Nephron (organoid): ENCODE measurements around the gene RPS6KC1.
"Not testable (repeated sequence)": the region's sequence is repeated elsewhere in the genome, so short reads cannot be mapped to it uniquely, and the experiment has no call there.

Source experiments
- H3K27ac Mint-ChIP-seq, 3 experiments: 2 replicates each; pipeline ENCODE4 v1.8.0; 2020; ENCODE audit warnings: mixed read lengths in 3 of 3, mild to moderate bottlenecking in 2 of 3, moderate library complexity in 1 of 3
- H3K27me3 Mint-ChIP-seq: 2 replicates; pipeline ENCODE4 v1.8.0; 2021; ENCODE audit warnings: low read depth, mild to moderate bottlenecking, moderate library complexity, mixed read lengths
- H3K36me3 Mint-ChIP-seq: 2 replicates; pipeline ENCODE4 v1.8.0; 2020; ENCODE audit warnings: low read depth, mixed read lengths
- H3K4me1 Mint-ChIP-seq: 2 replicates; pipeline ENCODE4 v1.8.0; 2020; ENCODE audit warnings: mixed read lengths
- H3K4me3 Mint-ChIP-seq, 3 experiments: 2 replicates each; pipeline ENCODE4 v1.8.0; 2020; ENCODE audit warnings: mild to moderate bottlenecking in 3 of 3, mixed read lengths in 3 of 3, moderate library complexity in 2 of 3
- H3K9me3 Mint-ChIP-seq: 2 replicates; pipeline ENCODE4 v1.8.0; 2020; ENCODE audit warnings: mixed read lengths
- TF ChIP-seq, protein P1 (sequence below), 3 experiments: fragments of 200-600 bp; sonication (generic); IDR thresholded peaks; one replicate each; pipeline ENCODE4 v1.5.0; 2021; ENCODE audit warnings: antibody characterized with exemption in 3 of 3; ENCODE audit not compliant: unreplicated experiment in 3 of 3

The RPS6KC1 gene

DNA sequence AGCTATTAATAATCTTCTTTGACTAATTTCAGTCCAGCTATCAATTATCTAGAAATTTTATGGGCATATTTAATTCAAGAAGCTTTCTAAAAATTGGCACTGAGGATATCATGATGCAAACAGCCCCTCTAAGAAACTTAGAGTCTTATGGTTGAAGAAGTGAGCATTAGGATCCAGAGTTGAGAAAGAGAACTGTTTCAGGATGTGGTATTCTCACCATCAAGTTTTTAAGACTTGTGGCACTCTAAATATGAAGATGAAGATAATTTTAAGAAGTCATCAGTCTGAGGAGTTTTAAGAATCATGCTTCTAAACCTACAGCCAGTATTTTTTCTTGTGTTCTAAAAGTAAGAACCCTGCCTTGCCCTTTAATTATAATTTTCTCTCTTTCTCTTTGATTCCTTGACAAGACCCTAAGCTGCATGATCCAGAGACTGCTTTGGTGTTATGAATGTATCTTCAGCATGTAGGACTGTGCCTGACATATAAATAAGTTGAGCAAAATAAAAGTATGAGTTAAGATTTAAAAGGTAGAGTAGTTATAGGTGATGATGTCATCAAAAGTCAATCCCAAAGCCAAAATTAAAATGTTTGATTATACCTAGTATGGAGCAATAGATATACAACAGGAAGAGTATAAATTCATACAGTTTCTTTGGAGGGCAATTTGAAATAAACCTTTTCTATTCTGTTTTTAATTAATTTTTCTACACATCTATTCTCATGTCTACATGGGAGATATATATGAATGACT is 39.1 kb downstream of the RPS6KC1 start:
- Mint-ChIP-seq H3K4me3 (no peak overlapping the region), H3K9me3 (no peaks in the 10 kb centered on the region), H3K4me1 (no peaks in the 10 kb centered on the region), H3K27ac (no peak overlapping the region), H3K27me3 (no peaks in the 10 kb centered on the region), H3K36me3 (peaks cover 52% of the 10 kb centered on the region)
- TF ChIP-seq, protein P1, sequence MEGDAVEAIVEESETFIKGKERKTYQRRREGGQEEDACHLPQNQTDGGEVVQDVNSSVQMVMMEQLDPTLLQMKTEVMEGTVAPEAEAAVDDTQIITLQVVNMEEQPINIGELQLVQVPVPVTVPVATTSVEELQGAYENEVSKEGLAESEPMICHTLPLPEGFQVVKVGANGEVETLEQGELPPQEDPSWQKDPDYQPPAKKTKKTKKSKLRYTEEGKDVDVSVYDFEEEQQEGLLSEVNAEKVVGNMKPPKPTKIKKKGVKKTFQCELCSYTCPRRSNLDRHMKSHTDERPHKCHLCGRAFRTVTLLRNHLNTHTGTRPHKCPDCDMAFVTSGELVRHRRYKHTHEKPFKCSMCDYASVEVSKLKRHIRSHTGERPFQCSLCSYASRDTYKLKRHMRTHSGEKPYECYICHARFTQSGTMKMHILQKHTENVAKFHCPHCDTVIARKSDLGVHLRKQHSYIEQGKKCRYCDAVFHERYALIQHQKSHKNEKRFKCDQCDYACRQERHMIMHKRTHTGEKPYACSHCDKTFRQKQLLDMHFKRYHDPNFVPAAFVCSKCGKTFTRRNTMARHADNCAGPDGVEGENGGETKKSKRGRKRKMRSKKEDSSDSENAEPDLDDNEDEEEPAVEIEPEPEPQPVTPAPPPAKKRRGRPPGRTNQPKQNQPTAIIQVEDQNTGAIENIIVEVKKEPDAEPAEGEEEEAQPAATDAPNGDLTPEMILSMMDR (IDR thresholded peaks at IDR 0.05; ENCODE audit: unreplicated experiment in 3 of 3) = no peak

GRCh38 chr1:213094446-213094845 is 43.4 kb downstream of the RPS6KC1 start:
- H3K27ac Mint-ChIP-seq = peak overlapping the region in 1 of 3 experiments; percentile 77
- no peaks in the 10 kb centered on the region for H3K27me3 Mint-ChIP-seq
- H3K36me3 Mint-ChIP-seq = peaks cover 65% of the 10 kb centered on the region
- TF ChIP-seq, protein P1 (IDR thresholded peaks at IDR 0.05; ENCODE audit: unreplicated experiment in 3 of 3) = no peak
- H3K4me1 Mint-ChIP-seq = no peaks in the 10 kb centered on the region
- no peak overlapping the region for H3K4me3 Mint-ChIP-seq
- peaks cover 5% of the 10 kb centered on the region for H3K9me3 Mint-ChIP-seq

DNA sequence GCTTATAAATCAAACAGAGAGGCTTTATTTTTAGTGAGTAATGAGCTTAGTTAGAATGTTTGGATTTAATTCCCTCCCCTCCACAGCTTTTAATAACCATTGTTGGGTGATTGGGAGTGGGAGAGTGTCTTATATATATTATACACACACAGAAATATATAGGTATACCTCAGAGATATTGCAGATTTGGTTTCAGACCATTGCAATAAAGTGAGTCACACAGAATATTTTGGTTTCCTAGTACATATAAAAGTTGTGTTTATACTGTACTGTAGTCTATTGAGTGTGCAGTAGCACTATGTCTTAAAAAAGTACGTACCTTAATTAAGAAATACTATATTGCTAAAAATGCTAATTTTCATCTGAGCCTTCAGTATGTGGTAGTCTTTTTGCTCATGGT is 44.4 kb downstream of the RPS6KC1 start:
- Mint-ChIP-seq H3K4me1 (no peaks in the 10 kb centered on the region), H3K27me3 (no peaks in the 10 kb centered on the region), H3K9me3 (peaks cover 5% of the 10 kb centered on the region), H3K27ac (no peak overlapping the region), H3K4me3 (no peak overlapping the region), H3K36me3 (peaks cover 65% of the 10 kb centered on the region)
- TF ChIP-seq, protein P1 (IDR thresholded peaks at IDR 0.05; ENCODE audit: unreplicated experiment in 3 of 3) = no peak

GRCh38 chr1:213099682-213100399 is 48.8 kb downstream of the RPS6KC1 start:
- Mint-ChIP-seq H3K27me3 (no peaks in the 10 kb centered on the region), H3K4me1 (no peaks in the 10 kb centered on the region), H3K4me3 (no peak overlapping the region), H3K9me3 (peaks cover 5% of the 10 kb centered on the region), H3K36me3 (peaks cover 57% of the 10 kb centered on the region), H3K27ac (no peak overlapping the region)
- TF ChIP-seq, protein P1 (IDR thresholded peaks at IDR 0.05; ENCODE audit: unreplicated experiment in 3 of 3) = no peak

DNA sequence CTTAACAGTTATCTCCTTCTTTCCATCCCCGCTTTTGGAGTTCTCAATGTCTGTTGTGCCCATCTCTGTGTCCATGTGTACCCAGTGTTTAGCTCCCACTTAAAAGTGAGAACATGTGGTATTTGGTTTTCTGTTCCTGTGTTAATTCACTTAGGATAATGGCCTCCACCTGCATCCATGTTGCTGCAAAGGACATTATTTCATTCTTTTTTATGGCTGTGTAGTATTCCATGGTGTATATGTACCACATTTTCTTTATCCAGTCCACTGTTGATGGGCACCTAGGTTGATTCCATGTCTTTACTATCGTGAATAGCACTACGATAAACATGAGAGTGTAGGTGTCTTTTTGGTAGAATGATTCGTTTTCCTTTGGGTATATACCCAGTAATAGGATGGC is 49.5 kb downstream of the RPS6KC1 start:
- H3K27ac Mint-ChIP-seq, H3K4me1 Mint-ChIP-seq, H3K27me3 Mint-ChIP-seq, H3K4me3 Mint-ChIP-seq, H3K9me3 Mint-ChIP-seq: not testable (repeated sequence)
- peaks cover 53% of the 10 kb centered on the region for H3K36me3 Mint-ChIP-seq

DNA sequence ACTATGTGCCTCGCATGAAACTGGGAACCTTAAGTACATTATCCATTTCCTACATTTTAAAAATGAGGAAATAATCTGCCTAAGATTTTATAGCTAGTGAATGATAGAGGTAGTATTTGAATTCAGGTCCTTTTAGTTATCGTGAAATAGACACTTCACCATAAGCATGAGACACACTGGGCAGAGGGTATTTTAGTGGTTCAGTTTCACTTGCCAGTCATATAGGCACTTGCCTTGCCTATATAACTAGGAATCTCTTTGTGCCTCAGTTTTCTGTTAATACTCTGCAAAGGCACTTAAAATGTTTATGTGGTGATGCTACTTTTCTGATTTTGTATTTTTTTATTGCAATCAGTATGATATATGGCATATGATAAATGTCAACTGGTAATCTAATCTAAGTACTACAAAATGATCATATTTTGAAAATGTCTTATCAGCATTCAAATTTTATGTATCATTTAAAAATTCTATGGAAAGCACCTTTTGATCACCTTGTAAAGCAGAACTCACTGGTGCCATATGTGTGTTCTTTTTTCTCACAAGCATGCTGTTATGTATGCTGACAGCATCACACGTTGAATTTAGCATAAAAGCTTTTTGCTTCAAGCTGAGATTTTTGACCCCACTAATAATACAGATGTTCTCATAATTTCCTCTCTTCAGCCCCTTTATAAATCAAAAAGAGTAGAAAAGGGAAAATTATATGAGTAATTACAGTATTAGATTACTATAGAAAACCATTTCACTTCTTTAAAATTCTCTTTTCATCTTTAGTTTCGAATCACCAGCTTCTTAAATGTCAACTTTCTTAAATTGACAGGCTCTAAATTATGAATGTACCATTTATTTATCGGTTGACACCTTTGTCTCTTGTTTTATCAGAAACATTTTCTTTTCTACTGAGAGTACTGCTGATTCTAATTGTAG is 52.6 kb downstream of the RPS6KC1 start:
- Mint-ChIP-seq H3K4me3 (no peak overlapping the region), H3K27me3 (no peaks in the 10 kb centered on the region), H3K9me3 (peaks cover 3% of the 10 kb centered on the region), H3K27ac (no peak overlapping the region), H3K4me1 (no peaks in the 10 kb centered on the region), H3K36me3 (peaks cover 47% of the 10 kb centered on the region)
- TF ChIP-seq, protein P1 (IDR thresholded peaks at IDR 0.05; ENCODE audit: unreplicated experiment in 3 of 3) = no peak
